GM19240 (cell line): ENCODE data around the gene C1orf159.

Experiments
- DNase-seq: peaks from one replicate; pipeline ENCODE4 v3.0.0; 2011; ENCODE audit warnings: low spot score; ENCODE audit not compliant: insufficient read length

C1orf159 gene

DNA sequence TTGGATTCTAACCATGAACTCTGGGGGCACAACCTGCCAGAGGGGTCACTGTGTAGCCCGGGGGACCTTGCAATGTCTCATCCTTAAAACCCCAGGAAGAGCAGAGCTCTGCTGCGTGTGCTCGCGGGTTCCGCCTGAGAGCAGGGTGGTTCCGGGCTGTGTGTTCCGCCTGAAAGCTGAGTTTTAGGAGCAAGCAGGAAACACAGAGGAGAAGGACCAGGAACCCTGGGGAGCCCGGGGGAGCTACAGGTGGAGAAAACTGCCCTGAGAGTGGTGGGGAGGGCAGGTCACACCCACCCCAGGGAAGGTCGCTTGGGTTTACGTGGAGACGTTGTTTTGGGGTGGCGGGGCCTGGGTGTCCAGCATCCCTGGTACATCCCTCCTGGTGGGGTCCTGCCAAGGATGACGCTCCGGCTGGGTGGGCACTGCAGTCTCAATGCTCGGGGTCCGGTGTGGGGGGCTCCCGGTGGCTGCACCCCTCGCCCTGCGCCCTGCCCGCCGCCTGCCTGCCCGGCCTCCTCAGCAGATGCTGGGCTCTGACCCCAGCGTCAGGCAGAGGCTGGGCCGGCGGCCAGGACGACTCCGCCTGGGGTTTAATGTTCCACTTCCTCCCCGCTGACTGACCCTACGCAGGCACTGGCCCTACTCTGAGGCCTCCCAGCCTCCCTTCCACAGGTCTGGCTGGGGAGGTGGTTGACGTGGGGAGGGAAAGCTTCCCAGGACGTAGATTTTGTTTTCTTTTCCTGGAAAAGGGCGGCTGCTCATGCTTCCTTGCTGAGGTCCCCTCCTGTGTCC, 17.3 kb upstream of the C1orf159 start:
- DNase-seq: no peak

DNA sequence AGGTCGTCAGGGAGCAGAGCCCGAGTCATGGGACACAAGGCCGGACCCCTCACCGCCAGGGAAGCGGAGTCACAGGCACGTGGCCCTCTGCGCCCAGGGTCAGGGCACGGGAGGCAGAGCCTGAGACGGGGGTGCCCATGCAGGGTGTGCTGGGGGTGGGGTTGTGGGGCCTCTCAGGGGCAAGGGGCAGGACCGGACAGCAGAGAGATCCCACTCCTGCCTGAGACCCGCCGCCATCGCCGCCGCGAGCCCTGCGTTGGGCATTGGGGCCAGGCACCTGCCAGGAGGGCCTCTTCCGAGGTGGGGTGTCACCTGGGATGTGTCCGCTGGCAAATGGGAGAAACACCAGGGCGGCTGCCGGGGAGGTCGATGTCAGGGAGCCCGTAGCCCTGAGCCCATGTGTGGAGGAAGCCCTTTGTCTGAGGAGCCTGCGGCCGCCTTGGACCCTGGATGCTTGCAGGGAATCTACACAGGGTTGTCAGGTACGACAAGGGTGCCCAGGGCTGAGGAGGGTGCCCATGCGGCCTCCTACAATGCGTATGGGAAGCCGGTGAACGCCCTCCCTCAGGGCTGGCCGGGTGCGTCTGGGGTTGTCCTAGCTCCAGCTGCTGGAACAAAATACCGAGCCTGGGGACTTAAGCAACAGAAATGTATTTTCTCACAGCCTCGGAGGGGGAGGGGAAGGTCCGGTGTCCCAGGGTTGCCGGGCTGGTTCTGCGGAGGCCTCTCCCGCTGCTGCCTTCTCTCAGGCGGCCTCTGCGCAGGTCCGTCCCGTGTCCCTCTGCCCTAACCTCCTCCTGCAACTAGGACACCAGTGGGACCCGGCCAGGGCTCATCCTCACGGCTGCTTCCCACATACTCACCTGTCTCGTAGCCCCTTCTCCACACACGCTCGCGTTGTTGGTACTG, 16.4 kb upstream of the C1orf159 start:
- DNase-seq: no peak

- no peak for DNase-seq
These were observed 14.6 kb upstream of the C1orf159 start for GRCh38 chr1:1130206-1131120.

DNA sequence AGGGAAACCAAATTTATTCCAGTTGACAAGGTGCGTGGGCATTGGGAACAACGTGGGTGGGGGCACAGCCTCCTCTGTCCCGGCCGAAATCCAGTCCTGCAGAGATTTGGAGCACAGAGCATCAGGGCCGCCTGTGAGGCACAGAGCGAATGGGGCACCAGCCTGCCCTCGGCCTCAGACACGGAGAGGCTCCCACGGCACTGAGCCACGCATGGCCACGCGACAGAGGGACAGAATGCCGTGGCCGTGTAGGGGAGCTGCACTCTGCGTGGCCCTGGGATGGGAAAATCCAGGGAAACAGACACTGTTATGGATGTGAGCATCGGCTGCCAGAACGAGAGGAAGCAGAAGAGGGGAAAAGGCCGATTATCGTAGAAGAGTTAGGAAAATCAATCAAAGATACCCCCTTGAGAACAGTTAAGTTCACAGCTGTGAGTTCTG, 13.5 kb upstream of the C1orf159 start:
- DNase-seq: no peak

DNA sequence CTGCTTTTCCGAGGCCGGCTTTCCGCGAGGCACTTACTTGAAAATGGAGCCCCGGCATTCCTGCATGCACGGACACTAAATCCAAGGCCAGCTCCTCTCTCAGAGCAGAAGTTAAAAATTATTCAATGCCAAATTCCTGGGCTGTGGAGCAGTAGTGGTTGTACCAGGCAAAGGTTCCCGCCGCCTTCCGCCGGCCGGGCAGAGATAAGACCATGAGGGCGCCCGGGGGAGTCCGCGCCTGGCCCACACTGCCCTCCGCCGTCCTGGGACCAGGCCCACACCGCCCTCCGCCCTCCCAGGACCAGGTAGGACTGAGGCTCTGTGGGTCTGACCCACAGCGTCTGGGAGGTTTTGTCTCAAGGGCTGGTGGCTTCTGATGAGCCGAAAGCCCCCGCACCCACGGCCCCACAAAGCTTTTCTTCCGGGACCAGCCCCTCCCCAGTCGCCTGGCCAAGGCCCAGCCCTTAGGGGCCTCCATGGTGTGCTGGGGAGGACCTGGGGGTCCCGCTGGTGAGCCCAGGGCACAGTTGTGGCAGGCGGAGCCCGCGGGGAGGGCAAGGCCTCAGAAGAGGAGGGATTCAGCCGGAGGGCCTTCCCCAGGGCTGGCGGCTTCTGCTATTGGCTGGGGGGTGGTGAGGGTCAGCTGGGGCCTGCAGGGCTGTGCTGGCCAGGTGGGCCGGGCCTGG, 12.7 kb upstream of the C1orf159 start:
- no peak for DNase-seq

GRCh38 chr1:1127551-1128451, 11.9 kb upstream of the C1orf159 start:
- DNase-seq: no peak

DNA sequence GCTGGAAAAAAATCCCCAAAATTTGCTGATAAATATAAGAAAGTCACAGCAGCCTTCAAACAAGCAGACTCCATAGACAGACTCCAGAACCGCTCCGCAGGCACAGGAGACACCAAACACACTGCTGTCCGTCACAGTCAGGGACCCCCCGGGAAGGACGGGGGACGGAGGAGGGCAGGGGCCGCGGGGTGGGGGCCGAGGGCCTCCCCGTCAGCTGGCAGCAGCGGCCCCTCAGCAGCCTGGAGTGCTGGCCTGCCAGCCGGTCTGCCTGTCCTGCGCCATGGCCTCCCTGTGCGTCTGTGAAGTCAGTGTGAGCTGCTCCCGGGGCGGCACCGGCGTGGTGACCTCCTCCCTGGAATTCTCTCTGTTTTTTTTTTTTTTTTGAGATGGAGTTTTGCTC, 10.1 kb upstream of the C1orf159 start:
- DNase-seq: no peak

GRCh38 chr1:1124786-1125642, 9.1 kb upstream of the C1orf159 start:
- DNase-seq: no peak

- DNase-seq: no peak
These were observed 8.6 kb upstream of the C1orf159 start for GRCh38 chr1:1124508-1124785.

DNA sequence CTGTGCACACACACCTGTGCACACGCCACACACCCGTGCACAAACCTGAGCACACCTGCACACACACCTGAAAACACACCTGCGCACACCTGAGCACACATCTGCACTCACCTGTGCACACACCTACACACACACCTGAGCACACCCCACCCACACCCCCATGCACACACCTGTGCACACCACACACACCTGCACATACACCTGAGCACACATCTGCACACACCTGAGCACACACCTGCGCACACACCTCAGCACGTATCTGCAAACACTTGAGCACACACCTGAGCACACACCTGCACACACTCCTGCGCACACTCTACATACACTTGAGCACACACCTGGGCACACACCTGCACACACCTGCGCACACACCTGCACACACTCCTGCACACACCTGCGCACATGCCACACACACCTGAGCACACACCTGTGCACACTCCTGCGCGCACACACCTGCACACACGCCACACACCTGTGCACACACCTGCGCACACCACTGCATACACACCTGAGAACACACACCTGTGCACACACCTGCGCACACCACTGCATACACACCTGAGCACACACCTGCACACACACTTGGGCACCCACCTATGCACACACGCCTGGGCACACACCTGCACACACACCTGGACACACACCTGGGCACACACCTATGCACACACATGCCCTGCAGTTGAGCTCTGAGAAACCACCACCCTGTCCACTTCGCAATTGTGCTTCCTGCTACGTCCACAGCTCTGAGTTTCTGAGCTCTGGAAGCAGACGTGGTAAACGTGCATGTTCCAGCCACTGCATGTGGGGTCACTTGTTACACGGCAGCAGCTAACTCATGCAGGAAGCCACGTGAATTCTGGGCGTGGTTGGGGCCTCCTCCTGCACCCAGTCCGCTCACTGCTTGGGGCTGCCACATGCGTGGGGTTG, 8.0 kb upstream of the C1orf159 start:
- DNase-seq: no peak

DNA sequence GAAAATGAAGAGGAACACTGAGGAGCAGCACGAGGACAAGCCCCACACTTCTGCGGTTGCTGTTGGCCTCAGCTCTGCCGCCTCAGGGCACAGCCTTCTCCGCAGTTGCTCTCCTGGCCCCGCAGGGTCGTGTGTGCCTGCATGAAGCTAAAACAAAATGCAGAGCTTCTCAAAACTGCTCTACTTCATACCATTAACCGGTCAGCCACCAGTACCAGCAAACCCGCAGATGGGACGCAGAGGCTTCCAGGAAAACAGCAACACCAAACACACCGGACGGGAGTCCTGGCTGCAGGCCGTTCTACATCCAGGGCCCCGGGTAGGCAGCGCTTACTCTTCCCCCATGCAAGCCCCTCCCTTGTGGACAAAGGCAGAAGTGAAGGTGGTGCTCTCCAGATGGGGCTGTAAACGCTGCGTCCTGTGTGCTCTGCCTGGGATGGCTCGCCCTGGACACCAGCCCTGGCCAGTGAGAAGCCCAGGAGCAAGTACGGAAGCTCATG, 7.1 kb upstream of the C1orf159 start:
- no peak for DNase-seq

DNA sequence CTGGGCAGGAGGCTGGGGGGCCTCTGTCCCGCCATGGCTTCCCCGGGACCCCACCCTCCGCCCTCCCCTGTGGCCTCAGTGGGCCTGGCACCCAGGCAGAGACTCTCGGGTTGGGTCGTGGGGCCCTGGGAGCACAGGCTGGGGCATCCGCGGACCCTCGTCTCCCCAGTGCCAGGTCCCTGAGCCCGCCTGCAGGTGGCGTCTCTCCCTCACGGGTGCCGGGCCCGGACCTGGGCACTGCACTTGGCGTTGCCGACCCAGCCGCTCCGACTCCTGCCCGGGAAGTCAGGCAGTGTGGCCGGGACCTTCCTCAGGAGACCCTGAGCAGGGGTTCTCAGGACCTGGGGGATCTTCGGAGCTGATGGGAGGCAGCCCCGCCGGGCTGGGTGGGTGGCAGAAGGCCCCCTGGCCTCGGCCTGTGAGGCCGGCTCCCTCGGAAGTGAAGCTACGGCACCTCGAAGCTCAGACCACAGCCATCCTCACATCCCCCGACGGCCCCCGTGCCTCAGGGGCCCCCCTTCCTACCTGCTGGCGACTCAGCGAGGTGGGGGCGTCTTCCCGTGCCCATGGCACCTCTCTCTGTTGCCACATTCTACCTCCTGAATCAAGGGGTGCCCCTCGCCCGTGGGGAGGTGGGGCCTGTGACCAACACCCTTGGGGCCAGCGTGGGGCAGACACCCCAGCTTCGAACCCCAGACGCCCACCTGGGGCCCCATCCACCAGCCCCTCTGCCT, 6.4 kb upstream of the C1orf159 start:
- peak; percentile 90 for DNase-seq

- no peak for DNase-seq
These were observed 5.8 kb upstream of the C1orf159 start for GRCh38 chr1:1121611-1122077.

DNA sequence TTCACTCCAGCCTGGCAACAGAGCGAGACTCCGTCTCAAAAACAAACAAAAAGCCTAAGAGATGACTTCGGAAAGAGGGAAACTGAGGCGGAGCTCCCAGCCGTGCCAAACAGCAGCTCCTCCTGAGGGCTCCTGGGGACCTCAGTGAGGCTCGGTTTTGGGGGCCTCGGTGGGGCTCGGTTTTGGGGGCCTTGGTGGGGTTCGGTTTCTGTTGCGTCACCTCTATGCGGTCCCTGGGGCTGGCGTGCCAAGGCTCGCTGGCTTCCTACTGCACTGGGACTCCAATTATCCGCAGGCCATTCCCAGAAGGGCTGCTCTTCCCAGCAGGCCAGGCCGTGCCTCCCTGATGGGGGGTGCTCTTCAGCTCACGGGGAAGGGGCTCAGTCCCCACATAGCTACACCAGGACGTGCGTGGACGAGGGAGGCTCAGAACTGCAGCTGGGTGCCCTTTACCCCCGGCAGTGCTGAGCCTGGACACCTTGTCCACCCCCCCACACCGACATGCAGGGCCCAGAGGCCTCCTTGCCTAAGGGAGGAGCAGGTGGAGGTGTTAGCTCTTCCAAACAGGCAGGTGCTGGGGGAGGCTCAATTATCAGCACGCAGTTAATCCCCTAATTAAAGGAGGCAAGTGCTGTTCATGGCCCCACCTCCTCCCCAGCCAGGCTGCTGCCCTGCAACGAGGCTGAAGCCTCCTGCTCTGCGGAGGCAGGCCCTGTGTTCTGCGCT, 5.1 kb upstream of the C1orf159 start:
- no peak for DNase-seq

GRCh38 chr1:1120096-1120495, 4.2 kb upstream of the C1orf159 start:
- DNase-seq: no peak

DNA sequence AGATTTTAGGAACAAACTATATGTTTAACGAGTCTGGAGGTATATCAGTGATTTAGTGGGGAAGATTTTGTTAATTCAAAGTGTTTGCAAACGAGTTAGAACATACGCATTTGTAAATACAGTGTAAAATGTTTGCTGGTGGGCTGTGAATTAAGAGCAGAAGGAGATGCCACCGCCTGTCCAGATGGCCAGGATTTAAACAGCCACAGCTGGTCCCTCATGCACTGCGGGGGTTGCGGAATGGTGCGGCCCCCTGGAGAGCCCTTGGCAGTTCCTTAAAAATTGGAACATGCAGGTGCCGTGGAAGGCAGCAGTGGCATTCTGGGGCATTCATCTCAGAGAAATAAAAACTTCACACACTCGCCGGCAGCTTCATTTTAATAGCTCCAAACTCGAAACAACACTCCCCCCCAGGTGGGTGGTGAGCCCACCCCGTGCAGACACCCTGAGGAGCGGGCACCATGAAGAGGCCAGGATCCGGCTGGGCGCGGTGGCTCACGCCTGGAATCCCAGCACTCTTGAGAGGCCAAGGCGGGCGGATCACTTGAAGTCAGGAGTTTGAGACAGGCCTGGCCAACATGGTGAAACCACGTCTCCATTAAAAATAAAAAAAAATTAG, 3.5 kb upstream of the C1orf159 start:
- no peak for DNase-seq
